OCI-LY7 (cell line): ENCODE results near the gene TC2N. TPM values are rescaled to one million over a fixed set of nuclear protein-coding genes. Genes with fewer than 3 reads are reported as not detected.
"Not testable (repeated sequence)": the region's sequence is repeated elsewhere in the genome, so short reads cannot be mapped to it uniquely, and the experiment has no call there.

Experiments
- BruUV-seq: library from RNA; stranded (reverse); fragments of 400-500 nt; replicated peaks from 2 replicates; lab custom pipeline; 2021; lab: Mats Ljungman, UMichigan
- CTCF ChIA-PET: fragments of 300-600 bp; sonication (Branson Sonifier 250); formaldehyde crosslinking; loops from one replicate; lab custom pipeline; 2022; ENCODE audit warnings: antibody characterized with exemption; ENCODE audit not compliant: unreplicated experiment; lab: Charles Lee
- POLR2A ChIA-PET: fragments of 300-600 bp; sonication (Branson Sonifier 250); formaldehyde crosslinking; loops from one replicate; lab custom pipeline; 2022; ENCODE audit warnings: antibody characterized with exemption; lab: Charles Lee
- DNase-seq: peaks from one replicate; pipeline ENCODE4 v3.0.0-alpha.2; 2015; ENCODE audit warnings: low spot score
- H2AFZ ChIP-seq: fragments of 200-600 bp; sonication (generic), shearing (Covaris generic); 2 replicates; pipeline ENCODE4 v1.6.1; 2014; ENCODE audit warnings: mild to moderate bottlenecking, antibody characterized with exemption, low read length, moderate library complexity
- H3K27ac ChIP-seq: fragments of 200-600 bp; sonication (generic); 2 replicates; pipeline ENCODE4 v1.5.1; 2014; ENCODE audit warnings: mixed run types, low read depth, mild to moderate bottlenecking, moderate library complexity, low read length, inconsistent platforms; ENCODE audit not compliant: poor library complexity, severe bottlenecking
- H3K36me3 ChIP-seq: fragments of 200-600 bp; sonication (generic); 2 replicates; pipeline ENCODE4 v1.6.1; 2014; ENCODE audit warnings: mild to moderate bottlenecking, antibody characterized with exemption, low read length, moderate library complexity, mixed read lengths; ENCODE audit not compliant: insufficient read depth
- H3K4me1 ChIP-seq: fragments of 200-600 bp; sonication (generic); 2 replicates; pipeline ENCODE4 v1.5.1; 2014; ENCODE audit warnings: mild to moderate bottlenecking, low read length; ENCODE audit not compliant: insufficient read depth, poor library complexity, severe bottlenecking
- H3K4me2 ChIP-seq: fragments of 200-600 bp; sonication (generic); 2 replicates; pipeline ENCODE4 v1.6.1; 2014; ENCODE audit warnings: mild to moderate bottlenecking, low read length
- H3K4me3 ChIP-seq: fragments of 200-600 bp; sonication (generic); 2 replicates; pipeline ENCODE4 v1.5.1; 2014; ENCODE audit warnings: mild to moderate bottlenecking, low read depth, low read length; ENCODE audit not compliant: poor library complexity, severe bottlenecking
- H3K79me2 ChIP-seq: fragments of 200-600 bp; sonication (generic); 2 replicates; pipeline ENCODE4 v1.6.1; 2016; ENCODE audit warnings: low read depth, mild to moderate bottlenecking, low read length, moderate library complexity, mixed read lengths; ENCODE audit not compliant: insufficient read depth
- H3K9me2 ChIP-seq: fragments of 200-600 bp; sonication (generic); 2 replicates; pipeline ENCODE4 v1.6.1; 2016; ENCODE audit warnings: mild to moderate bottlenecking, low read length, mixed read lengths; ENCODE audit not compliant: insufficient read depth
- H3K9me3 ChIP-seq: fragments of 200-600 bp; sonication (generic); 2 replicates; pipeline ENCODE4 v1.6.1; 2014; ENCODE audit warnings: mild to moderate bottlenecking, mixed run types, low read length, mixed read lengths
- H4K20me1 ChIP-seq: fragments of 200-600 bp; sonication (generic); 2 replicates; pipeline ENCODE4 v1.6.1; 2014; ENCODE audit warnings: mild to moderate bottlenecking, antibody characterized with exemption, low read length, moderate library complexity, mixed read lengths; ENCODE audit not compliant: insufficient read depth
- CTCF ChIP-seq: fragments of 200-600 bp; sonication (generic); conservative IDR thresholded peaks from 2 replicates; pipeline ENCODE4 v1.5.1; 2014; ENCODE audit warnings: mild to moderate bottlenecking, antibody characterized with exemption, low read length, moderate library complexity, mixed read lengths
- EZH2phosphoT487 ChIP-seq: fragments of 200-600 bp; sonication (generic); IDR thresholded peaks from 2 replicates; pipeline ENCODE4 v1.6.1; 2018; ENCODE audit warnings: low read depth, borderline replicate concordance, mild to moderate bottlenecking, mixed run types, antibody characterized with exemption, low read length, moderate library complexity, mixed read lengths
- intact Hi-C: fragments of 100-400 bp; cut with micrococcal nuclease; formaldehyde crosslinking; loops from one replicate; pipeline ENCODE4 v1.10.0; 2022; ENCODE audit not compliant: unreplicated experiment
- total RNA-seq, 2 experiments: library from RNA; depleted of rRNA in 1 of 2; stranded (reverse); fragments of >200 nt in 1 of 2; shearing (Covaris generic) in 1 of 2; gene quantifications; 2 replicates each; pipeline ENCODE4 v1.2.3, GENCODE V29; 2014 to 2022

Gene TC2N
- total RNA-seq, 2 experiments from 2014 or later = 0.57 TPM; not detected in 1

- no peak overlapping the region for H3K4me3 ChIP-seq
- no peak overlapping the region for H2AFZ ChIP-seq
- H3K27ac ChIP-seq = no peak overlapping the region
- no peaks in the 10 kb centered on the region for H3K36me3 ChIP-seq
- no peaks in the 10 kb centered on the region for H4K20me1 ChIP-seq
- BruUV-seq = no TSS peak
- no peak for DNase-seq
- H3K4me2 ChIP-seq = no peak overlapping the region
- CTCF ChIA-PET = no interaction called here
- no peak for TF ChIP-seq EZH2phosphoT487
- no peak for TF ChIP-seq CTCF
- no peaks in the 10 kb centered on the region for H3K9me2 ChIP-seq
- intact Hi-C loops = no loop called here
- 0 out of 2 replicates have a peak, but pooled peaks cover 8% of the 10 kb centered on the region for H3K9me3 ChIP-seq
- no peaks in the 10 kb centered on the region for H3K4me1 ChIP-seq
- POLR2A ChIA-PET = no interaction called here
- H3K79me2 ChIP-seq = no peaks in the 10 kb centered on the region
These were observed 60.6 kb downstream of the TC2N start for GRCh38 chr14:91806716-91807115.

GRCh38 chr14:91806094-91806493 lies 61.2 kb downstream of the TC2N start:
- CTCF ChIA-PET, intact Hi-C loops, H3K36me3 ChIP-seq, H3K4me3 ChIP-seq, H3K79me2 ChIP-seq, H3K4me1 ChIP-seq, H3K4me2 ChIP-seq, H4K20me1 ChIP-seq, H3K27ac ChIP-seq, BruUV-seq, H3K9me3 ChIP-seq, DNase-seq, H3K9me2 ChIP-seq, H2AFZ ChIP-seq: not testable (repeated sequence)
- POLR2A ChIA-PET = interaction anchor here (1.2 kb wide), 1 partner anchor 56 kb away, joined by 3 read pairs; no protein-coding TSS in a partner anchor

GRCh38 chr14:91805659-91806058 lies 61.7 kb downstream of the TC2N start:
- BruUV-seq = no TSS peak
- Histone ChIP-seq H3K79me2 (no peaks in the 10 kb centered on the region), H2AFZ (no peak overlapping the region), H3K4me2 (no peak overlapping the region), H3K4me3 (no peak overlapping the region), H3K27ac (no peak overlapping the region), H3K9me3 (0 out of 2 replicates have a peak, but pooled peaks cover 8% of the 10 kb centered on the region), H3K36me3 (no peaks in the 10 kb centered on the region), H3K9me2 (no peaks in the 10 kb centered on the region), H3K4me1 (no peaks in the 10 kb centered on the region), H4K20me1 (no peaks in the 10 kb centered on the region)
- DNase-seq = no peak
- intact Hi-C loops = no loop called here
- POLR2A ChIA-PET = interaction anchor here (0.6 to 1.2 kb wide), 2 partner anchors 56 to 89 kb away, joined by 3 to 4 read pairs; no protein-coding TSS in a partner anchor
- CTCF ChIA-PET = no interaction called here
- TF ChIP-seq EZH2phosphoT487 (no peak), CTCF (no peak)
